Stimulated activated CD8-positive, alpha-beta memory T cell treated with anti-CD3 and anti-CD28 coated beads, Interleukin-12 subunit alpha, Interleukin-12 subunit beta, amount 100 ng/mL, for 4 hours (primary cell): Measurements from ENCODE around the gene EXD3.
"Not testable (repeated sequence)": the region's sequence is repeated elsewhere in the genome, so short reads cannot be mapped to it uniquely, and the experiment has no call there.

Source experiments
- DNase-seq: peaks from one replicate; pipeline ENCODE4 v3.0.0-alpha.2; 2020; ENCODE audit warnings: low read depth

EXD3 gene

GRCh38 chr9:137272241-137273094 lies 150.5 kb downstream of the EXD3 start:
- DNase-seq = no peak

DNA sequence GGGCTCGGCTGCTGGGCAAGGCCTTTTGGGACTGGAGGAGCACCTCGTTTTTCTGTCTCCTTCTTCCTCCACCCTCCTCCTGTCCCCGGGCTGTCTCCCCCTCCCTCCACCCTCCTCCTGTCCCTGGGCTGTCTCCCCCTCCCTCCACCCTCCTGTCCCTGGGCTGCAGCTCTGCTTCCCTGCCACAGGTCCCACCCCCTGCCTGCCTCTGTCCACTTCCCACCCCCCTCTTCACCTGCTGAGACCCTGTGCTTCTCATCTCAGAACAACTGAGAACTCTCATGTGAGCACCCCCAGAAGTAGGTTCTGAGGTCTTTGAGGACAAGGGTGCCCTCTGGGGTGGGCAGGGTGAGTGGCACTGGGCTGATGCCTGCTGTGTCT lies 151.3 kb downstream of the EXD3 start:
- DNase-seq = no peak

- DNase-seq = no peak
These were observed 151.8 kb downstream of the EXD3 start for GRCh38 chr9:137270929-137271695.

GRCh38 chr9:137269231-137269772 lies 153.7 kb downstream of the EXD3 start:
- DNase-seq = no peak

GRCh38 chr9:137268538-137269201 lies 154.3 kb downstream of the EXD3 start:
- DNase-seq = no peak

DNA sequence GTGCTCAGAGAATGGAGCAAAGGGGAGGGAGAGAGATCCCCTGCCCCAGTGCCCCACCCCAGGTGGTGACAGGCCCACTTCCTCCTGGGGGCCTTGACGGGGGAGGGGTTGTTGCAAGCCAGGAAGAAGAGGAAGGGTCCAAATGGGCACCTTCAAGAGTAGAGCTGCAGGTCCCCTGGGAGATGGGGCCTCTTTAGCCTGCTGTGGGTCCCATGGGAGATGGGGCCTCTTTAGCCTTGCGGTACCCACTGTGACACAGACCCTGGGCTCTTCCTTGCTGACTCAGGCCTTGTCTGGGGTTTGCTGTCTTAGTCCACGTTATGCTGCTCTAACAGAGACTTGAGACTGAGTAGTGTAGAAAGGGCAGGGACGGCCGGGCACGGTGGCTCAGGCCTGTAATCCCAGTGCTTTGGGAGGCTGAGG lies 155.0 kb downstream of the EXD3 start:
- DNase-seq = no peak

- DNase-seq = no peak
These were observed 156.1 kb downstream of the EXD3 start for GRCh38 chr9:137266585-137267453.

DNA sequence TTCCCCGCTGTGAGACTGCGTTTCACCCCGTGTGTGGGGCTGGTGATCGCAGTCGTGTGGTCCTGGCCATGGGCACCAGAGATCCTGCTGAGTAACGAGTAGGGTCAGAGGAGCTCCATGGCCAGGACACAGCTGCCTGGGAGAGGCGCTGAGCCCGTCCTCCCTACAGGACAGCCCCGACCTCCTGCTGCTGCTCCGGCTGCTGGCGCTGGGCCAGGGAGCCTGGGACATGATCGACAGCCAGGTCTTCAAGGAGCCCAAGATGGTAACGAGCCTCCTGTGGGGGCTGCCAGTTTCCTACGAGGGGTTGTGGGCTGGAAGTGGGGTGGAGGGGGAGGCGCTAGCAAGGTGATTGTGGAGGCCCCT lies 156.8 kb downstream of the EXD3 start:
- no peak for DNase-seq

DNA sequence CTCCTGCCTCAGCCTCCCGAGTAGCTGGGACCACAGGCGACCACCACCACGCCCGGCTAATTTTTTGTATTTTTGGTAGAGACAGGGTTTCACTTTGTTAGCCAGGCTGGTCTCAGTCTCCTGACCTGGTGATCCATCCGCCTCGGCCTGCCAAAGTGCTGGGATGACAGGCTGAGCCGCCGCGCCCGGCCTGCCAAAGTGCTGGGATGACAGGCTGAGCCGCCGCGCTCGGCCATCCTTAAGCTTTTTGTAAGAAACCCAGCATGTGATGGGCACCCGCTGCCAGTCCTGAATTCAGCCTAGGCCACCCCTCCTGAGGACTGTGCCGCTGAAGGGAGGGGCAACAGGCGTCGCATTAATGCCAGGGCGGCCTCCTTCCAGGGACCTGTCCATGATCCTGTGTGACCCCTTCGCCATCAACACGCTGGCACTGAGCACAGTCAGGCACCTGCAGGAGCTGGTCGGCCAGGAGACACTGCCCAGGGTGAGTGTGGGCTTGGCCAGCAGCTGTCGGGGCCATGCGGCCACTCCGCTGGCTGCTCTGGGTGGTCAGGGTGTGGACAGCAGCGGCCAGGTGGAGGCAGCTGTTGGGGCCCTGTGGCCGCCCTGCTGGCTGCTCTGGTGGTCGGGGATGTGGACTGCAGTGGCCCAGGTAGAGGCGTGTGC lies 157.3 kb downstream of the EXD3 start:
- DNase-seq = no peak

DNA sequence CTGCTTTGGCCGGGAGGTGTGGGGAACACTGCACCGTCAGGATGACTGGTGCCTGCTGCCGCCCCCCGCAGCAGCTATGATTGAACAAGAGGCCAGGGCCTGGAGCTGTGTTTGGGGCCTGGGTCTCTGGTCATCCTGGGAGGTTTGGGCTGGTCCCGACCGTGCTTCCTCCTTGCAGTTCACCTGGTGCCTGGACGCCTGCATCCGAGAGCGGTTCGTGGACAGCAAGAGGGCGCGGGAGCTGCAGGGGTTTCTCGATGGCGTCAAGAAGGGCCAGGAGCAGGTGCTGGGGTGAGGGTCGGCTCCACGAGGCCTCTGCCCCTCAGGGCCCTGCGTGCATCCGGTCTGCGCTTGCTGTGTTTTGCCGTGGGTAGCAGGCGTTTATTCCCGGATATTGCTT lies 158.9 kb downstream of the EXD3 start:
- DNase-seq = no peak

GRCh38 chr9:137263506-137263905 lies 159.5 kb downstream of the EXD3 start:
- DNase-seq = no peak

GRCh38 chr9:137262909-137263285 lies 160.1 kb downstream of the EXD3 start:
- DNase-seq = no peak

GRCh38 chr9:137262173-137262908 lies 160.6 kb downstream of the EXD3 start:
- not testable (repeated sequence) for DNase-seq
